Peyer's patch (tissue), 4 donors: ENCODE results near the gene ETHE1.

Experiments
- CTCF ChIP-seq, 6 experiments: fragments of 450-650 bp in 4 of 6; fragments of 200-600 bp in 2 of 6; sonication (generic) in 1 of 6; IDR thresholded peaks; one replicate each; pipeline ENCODE4 v1.5.1; 2017 to 2019; ENCODE audit warnings: antibody characterized with exemption in 6 of 6, mild to moderate bottlenecking in 3 of 6, moderate library complexity in 1 of 6
- POLR2A ChIP-seq, 2 donors: fragments of 450-650 bp; IDR thresholded peaks; one replicate each; pipeline ENCODE4 v1.5.1; 2017; ENCODE audit warnings: antibody characterized with exemption in 2 of 2, mild to moderate bottlenecking in 2 of 2, moderate library complexity in 2 of 2

- no peak for TF ChIP-seq CTCF (IDR thresholded peaks at IDR 0.05)
- no peak for TF ChIP-seq POLR2A (IDR thresholded peaks at IDR 0.05)
Measured at GRCh38 chr19:43462785-43463380, 64.1 kb downstream of the ETHE1 start.
